Muscle layer of colon (tissue), 2 donors: ENCODE measurements around the gene PC.

Experiments used
- H3K27ac ChIP-seq: one replicate; pipeline ENCODE4 v1.7.0; 2013; ENCODE audit warnings: low read depth, mild to moderate bottlenecking, low read length, moderate library complexity
- H3K27me3 ChIP-seq, 2 donors: one replicate each; pipeline ENCODE4 v1.7.0; 2013; ENCODE audit warnings: low read length in 2 of 2, mild to moderate bottlenecking in 2 of 2; ENCODE audit not compliant: insufficient read depth in 2 of 2, control insufficient read depth in 1 of 2
- H3K36me3 ChIP-seq: one replicate; pipeline ENCODE4 v1.7.0; 2013; ENCODE audit warnings: mild to moderate bottlenecking, low read length; ENCODE audit not compliant: insufficient read depth
- H3K4me1 ChIP-seq: one replicate; pipeline ENCODE4 v1.7.0; 2013; ENCODE audit warnings: mild to moderate bottlenecking, low read length; ENCODE audit not compliant: insufficient read depth
- H3K4me3 ChIP-seq, 2 donors: one replicate each; pipeline ENCODE4 v1.7.0; 2013; ENCODE audit warnings: low read length in 2 of 2, low read depth in 1 of 2, mild to moderate bottlenecking in 1 of 2, moderate library complexity in 1 of 2
- H3K9ac ChIP-seq: one replicate; pipeline ENCODE4 v1.7.0; 2013; ENCODE audit warnings: low read length
- H3K9me3 ChIP-seq: one replicate; pipeline ENCODE4 v1.7.0; 2013; ENCODE audit warnings: mild to moderate bottlenecking, low read length
- donor health status: abdominal sarcoma.
- donor health status: Adenocarcinoma of cecum.

Gene PC

DNA sequence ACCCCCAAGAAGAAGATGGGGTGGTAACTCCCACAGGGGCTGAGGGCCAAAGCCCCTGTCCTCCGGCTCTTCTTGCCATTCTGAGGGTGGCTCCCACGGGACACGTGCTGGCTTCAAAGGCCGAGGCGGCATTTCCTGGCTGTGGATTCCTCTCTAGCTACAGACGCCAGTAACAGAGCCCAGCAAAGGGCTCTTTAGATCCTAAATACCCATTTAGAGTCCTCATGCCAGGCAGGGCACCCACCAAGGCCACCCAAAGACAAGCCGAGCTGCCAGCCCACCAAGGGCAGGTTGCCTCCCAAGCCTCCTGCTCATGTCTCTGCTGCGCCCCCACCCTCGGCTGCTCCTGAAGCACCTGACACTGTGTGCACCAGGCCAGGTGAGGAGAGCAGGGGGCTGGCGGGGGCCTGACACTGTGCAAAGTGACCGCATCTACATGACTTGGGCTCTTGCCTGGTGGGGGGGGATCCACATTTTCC, 95.6 kb downstream of the PC start:
- H3K9ac ChIP-seq, result no peak overlapping the region
- H3K36me3 ChIP-seq, result no peaks in the 10 kb centered on the region
- H3K27ac ChIP-seq, result no peak overlapping the region
- no peak overlapping the region for H3K4me3 ChIP-seq
- no peaks in the 10 kb centered on the region for H3K4me1 ChIP-seq
- H3K27me3 ChIP-seq, result no peaks in the 10 kb centered on the region
- H3K9me3 ChIP-seq, result no peaks in the 10 kb centered on the region

GRCh38 chr11:66861774-66862558, 96.2 kb downstream of the PC start:
- Histone ChIP-seq H3K27ac (no peak overlapping the region), H3K9ac (no peak overlapping the region), H3K9me3 (no peaks in the 10 kb centered on the region), H3K36me3 (no peaks in the 10 kb centered on the region), H3K4me1 (no peaks in the 10 kb centered on the region), H3K4me3 (no peak overlapping the region), H3K27me3 (no peaks in the 10 kb centered on the region)

DNA sequence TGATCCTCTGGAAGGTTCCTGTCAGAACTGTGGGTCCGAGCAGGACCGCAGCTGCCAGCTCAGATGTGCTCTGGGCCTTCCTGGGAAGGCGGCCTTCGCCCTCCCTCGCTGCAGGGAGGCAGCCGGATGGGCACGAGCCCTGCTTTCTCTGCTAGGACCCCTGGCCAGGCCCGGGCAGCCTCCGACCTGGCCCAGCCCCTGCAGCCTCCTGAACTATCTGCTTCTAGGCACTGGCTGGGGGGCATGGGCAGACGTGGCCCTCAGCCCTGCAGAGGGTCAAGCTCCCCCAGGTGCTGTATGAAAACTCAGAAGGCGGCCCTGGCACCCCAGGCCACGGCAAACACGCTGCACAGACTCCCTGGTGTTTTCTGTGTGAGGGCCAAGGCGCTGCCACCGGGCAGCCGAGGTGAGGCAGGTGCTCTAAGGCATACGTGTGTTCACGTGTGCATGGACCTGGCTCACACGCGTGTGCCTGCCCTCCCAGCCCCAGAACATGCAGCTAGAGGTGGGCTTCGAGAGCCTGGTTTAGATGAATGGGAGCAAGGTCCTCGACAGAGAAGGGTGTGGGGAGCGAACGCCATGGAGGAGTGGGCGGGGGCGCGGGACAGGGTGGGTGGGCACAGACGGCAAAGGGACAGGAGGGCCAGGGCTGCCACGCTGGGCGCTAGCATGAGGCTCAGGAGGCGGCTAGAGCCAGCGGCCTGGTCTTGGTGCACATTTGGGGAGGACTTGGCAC, 97.0 kb downstream of the PC start:
- Histone ChIP-seq H3K9me3 (no peaks in the 10 kb centered on the region), H3K9ac (no peak overlapping the region), H3K36me3 (no peaks in the 10 kb centered on the region), H3K27me3 (no peaks in the 10 kb centered on the region), H3K27ac (no peak overlapping the region), H3K4me3 (no peak overlapping the region), H3K4me1 (no peaks in the 10 kb centered on the region)

- Histone ChIP-seq H3K4me1 (peaks cover 4% of the 10 kb centered on the region), H3K9ac (no peak overlapping the region), H3K4me3 (no peak overlapping the region), H3K27ac (no peak overlapping the region), H3K27me3 (no peaks in the 10 kb centered on the region), H3K9me3 (no peaks in the 10 kb centered on the region), H3K36me3 (no peaks in the 10 kb centered on the region)
Observed at GRCh38 chr11:66860449-66860831, 97.7 kb downstream of the PC start.

- H3K4me3 ChIP-seq, result no peak overlapping the region
- peaks cover 7% of the 10 kb centered on the region for H3K4me1 ChIP-seq
- no peaks in the 10 kb centered on the region for H3K36me3 ChIP-seq
- no peaks in the 10 kb centered on the region for H3K9me3 ChIP-seq
- H3K27me3 ChIP-seq, result no peaks in the 10 kb centered on the region
- no peak overlapping the region for H3K27ac ChIP-seq
- H3K9ac ChIP-seq, result no peak overlapping the region
Observed at GRCh38 chr11:66859686-66860448, 98.3 kb downstream of the PC start.

GRCh38 chr11:66858939-66859685, 99.1 kb downstream of the PC start:
- peaks cover 7% of the 10 kb centered on the region for H3K4me1 ChIP-seq
- H3K4me3 ChIP-seq, result no peak overlapping the region
- no peak overlapping the region for H3K9ac ChIP-seq

DNA sequence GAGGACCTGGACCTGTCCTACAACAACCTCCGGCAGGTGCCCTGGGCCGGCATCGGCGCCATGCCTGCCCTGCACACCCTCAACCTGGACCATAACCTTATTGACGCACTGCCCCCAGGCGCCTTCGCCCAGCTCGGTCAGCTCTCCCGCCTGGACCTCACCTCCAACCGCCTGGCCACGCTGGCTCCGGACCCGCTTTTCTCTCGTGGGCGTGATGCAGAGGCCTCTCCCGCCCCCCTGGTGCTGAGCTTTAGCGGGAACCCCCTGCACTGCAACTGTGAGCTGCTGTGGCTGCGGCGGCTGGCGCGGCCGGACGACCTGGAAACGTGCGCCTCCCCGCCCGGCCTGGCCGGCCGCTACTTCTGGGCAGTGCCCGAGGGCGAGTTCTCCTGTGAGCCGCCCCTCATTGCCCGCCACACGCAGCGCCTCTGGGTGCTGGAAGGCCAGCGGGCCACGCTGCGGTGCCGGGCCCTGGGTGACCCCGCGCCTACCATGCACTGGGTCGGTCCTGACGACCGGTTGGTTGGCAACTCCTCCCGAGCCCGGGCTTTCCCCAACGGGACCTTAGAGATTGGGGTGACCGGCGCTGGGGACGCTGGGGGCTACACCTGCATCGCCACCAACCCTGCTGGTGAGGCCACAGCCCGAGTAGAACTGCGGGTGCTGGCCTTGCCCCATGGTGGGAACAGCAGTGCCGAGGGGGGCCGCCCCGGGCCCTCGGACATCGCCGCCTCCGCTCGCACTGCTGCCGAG, 99.8 kb downstream of the PC start:
- Histone ChIP-seq H3K36me3 (no peaks in the 10 kb centered on the region), H3K9me3 (no peaks in the 10 kb centered on the region), H3K27me3 (no peaks in the 10 kb centered on the region), H3K27ac (no peak overlapping the region), H3K9ac (no peak overlapping the region), H3K4me3 (no peak overlapping the region), H3K4me1 (peaks cover 7% of the 10 kb centered on the region)

More at GRCh38 chr11:66858939-66859685, 99.1 kb downstream of the PC start:
- H3K27me3 ChIP-seq, result no peaks in the 10 kb centered on the region
- H3K9me3 ChIP-seq, result no peaks in the 10 kb centered on the region
- H3K27ac ChIP-seq, result no peak overlapping the region
- H3K36me3 ChIP-seq, result no peaks in the 10 kb centered on the region

DNA sequence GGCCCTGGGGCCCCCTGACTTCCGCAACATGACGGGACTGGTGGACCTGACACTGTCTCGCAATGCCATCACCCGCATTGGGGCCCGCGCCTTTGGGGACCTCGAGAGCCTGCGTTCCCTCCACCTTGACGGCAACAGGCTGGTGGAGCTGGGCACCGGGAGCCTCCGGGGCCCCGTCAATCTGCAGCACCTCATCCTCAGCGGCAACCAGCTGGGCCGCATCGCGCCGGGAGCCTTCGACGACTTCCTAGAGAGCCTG, 100.3 kb downstream of the PC start:
- no peaks in the 10 kb centered on the region for H3K9me3 ChIP-seq
- H3K4me1 ChIP-seq, result peaks cover 7% of the 10 kb centered on the region
- no peak overlapping the region for H3K4me3 ChIP-seq
- no peak overlapping the region for H3K9ac ChIP-seq
- H3K36me3 ChIP-seq, result no peaks in the 10 kb centered on the region
- no peak overlapping the region for H3K27ac ChIP-seq
- no peaks in the 10 kb centered on the region for H3K27me3 ChIP-seq

- H3K4me1 ChIP-seq, result peaks cover 7% of the 10 kb centered on the region
- no peaks in the 10 kb centered on the region for H3K9me3 ChIP-seq
- H3K27ac ChIP-seq, result no peak overlapping the region
- no peaks in the 10 kb centered on the region for H3K27me3 ChIP-seq
- no peak overlapping the region for H3K4me3 ChIP-seq
- no peaks in the 10 kb centered on the region for H3K36me3 ChIP-seq
- H3K9ac ChIP-seq, result no peak overlapping the region
Observed at GRCh38 chr11:66857234-66857926, 100.8 kb downstream of the PC start.

DNA sequence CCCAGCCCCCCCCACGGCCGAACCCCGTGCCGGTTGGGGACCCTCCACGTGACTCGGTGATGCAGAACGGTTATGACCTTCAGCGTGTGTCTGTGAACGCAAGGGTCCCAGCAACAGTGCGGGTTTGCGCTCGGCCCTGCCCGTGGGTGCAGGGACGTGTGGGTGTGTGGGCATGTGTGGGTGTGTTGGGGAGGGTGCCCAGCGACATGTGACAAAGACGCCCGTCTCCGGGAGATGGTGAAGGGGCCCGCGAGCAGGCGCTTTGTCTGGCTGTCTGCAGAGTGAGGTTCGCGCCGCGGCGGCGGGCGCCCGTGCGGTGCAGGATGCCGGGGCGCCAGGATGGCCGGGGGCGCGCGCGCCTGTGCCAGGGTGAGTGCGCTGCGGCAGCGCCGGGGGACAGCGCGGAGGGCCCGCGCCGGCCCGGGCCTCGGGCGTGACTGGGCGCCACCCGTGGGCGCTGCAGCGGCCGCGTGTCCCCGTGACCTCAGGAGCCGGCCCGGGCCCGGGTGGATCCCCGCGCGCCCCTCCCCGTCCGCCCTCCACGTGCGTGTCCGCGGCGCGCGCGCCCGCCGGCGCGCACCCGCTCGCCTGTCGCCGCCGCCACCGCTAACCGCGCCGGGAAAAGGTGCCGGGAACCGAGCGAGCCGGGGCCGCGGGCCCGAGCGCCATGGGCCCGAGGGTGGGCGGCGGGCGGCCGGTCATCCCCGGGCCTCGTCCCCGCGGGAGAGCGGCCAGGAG, 101.5 kb downstream of the PC start, which contains the start of gene LRFN4:
Gene LRFN4, plus strand, starts transcription at position 569 of the 738 bp plus-strand sequence. CDS start 681 bp downstream, outside the sequence.
- H3K9ac ChIP-seq, result peak within 1 kb of the TSS; percentile 87
- H3K27ac ChIP-seq, result peak within 1 kb of the TSS; percentile 89
- peaks cover 7% of the 10 kb centered on the region for H3K4me1 ChIP-seq
- no peaks in the 10 kb centered on the region for H3K36me3 ChIP-seq
- peak within 1 kb of the TSS; percentile 50 to 82 for H3K4me3 ChIP-seq
- no peaks in the 10 kb centered on the region for H3K9me3 ChIP-seq
- H3K27me3 ChIP-seq, result no peaks in the 10 kb centered on the region
